HG03432 (cell line): ENCODE data around the gene ZNF219.

ENCODE experiments used
- ATAC-seq: cut with Tn5 transposase; IDR thresholded peaks from one replicate; pipeline ENCODE4 v1.9.1; 2021; ENCODE audit warnings: mild to moderate bottlenecking, moderate library complexity; ENCODE audit not compliant: unreplicated experiment

Gene ZNF219

GRCh38 chr14:21102521-21103410 is 4.3 kb upstream of the ZNF219 start:
- no peak for ATAC-seq

GRCh38 chr14:21101802-21102413 is 3.5 kb upstream of the ZNF219 start:
- ATAC-seq, result no peak

- no peak for ATAC-seq
These were observed 2.5 kb upstream of the ZNF219 start, which contains the start of gene TMEM253 for GRCh38 chr14:21100931-21101330. TSS of gene TMEM253 (plus strand) at chr14:21101066. CDS start at chr14:21101344, 278 bp downstream.

GRCh38 chr14:21099596-21099985 is 1.1 kb upstream of the ZNF219 start:
- ATAC-seq, result no peak

GRCh38 chr14:21098892-21099595 is 589 bp upstream of the ZNF219 start:
- ATAC-seq, result no peak

GRCh38 chr14:21097636-21098075 is 799 bp downstream of the ZNF219 start:
- ATAC-seq, result no peak

- ATAC-seq, result no peak
These were observed 1.3 kb downstream of the ZNF219 start for GRCh38 chr14:21096978-21097635.

GRCh38 chr14:21096438-21096837 is 2.0 kb downstream of the ZNF219 start:
- ATAC-seq, result no peak

- no peak for ATAC-seq
These were observed 2.8 kb downstream of the ZNF219 start for GRCh38 chr14:21095430-21096205.

GRCh38 chr14:21093769-21094681 is 4.4 kb downstream of the ZNF219 start:
- ATAC-seq, result no peak

- no peak for ATAC-seq
These were observed 5.4 kb downstream of the ZNF219 start for GRCh38 chr14:21093018-21093417.

GRCh38 chr14:21092273-21093011 is 6.0 kb downstream of the ZNF219 start:
- ATAC-seq, result peak; percentile 93

GRCh38 chr14:21091821-21092272 is 6.6 kb downstream of the ZNF219 start:
- ATAC-seq, result no peak

GRCh38 chr14:21090940-21091663 is 7.4 kb downstream of the ZNF219 start:
- no peak for ATAC-seq

GRCh38 chr14:21090194-21090939 is 8.1 kb downstream of the ZNF219 start:
- ATAC-seq, result no peak

GRCh38 chr14:21089877-21090193 is 8.6 kb downstream of the ZNF219 start:
- no peak for ATAC-seq

GRCh38 chr14:21089271-21089670 is 9.2 kb downstream of the ZNF219 start:
- ATAC-seq, result no peak
